Activated CD4-positive, alpha-beta memory T cell treated with anti-CD3 and anti-CD28 coated beads for 36 hours (primary cell): ENCODE data around the gene DAP. TPM values are rescaled to one million over a fixed set of nuclear protein-coding genes. Genes with fewer than 3 reads are reported as not detected.
"Not testable (repeated sequence)": the region's sequence is repeated elsewhere in the genome, so short reads cannot be mapped to it uniquely, and the experiment has no call there.

Experiments used
- CTCF ChIA-PET: fragments of 350-600 bp; sonication (Branson Sonifier 250); formaldehyde crosslinking; loops from one replicate; lab custom pipeline; 2021; ENCODE audit warnings: antibody characterized with exemption, inconsistent platforms; lab: Charles Lee
- POLR2A ChIA-PET: fragments of 350-600 bp; sonication (Branson Sonifier 250); formaldehyde crosslinking; loops from one replicate; lab custom pipeline; 2021; ENCODE audit warnings: antibody characterized with exemption; lab: Charles Lee
- DNase-seq: peaks from one replicate; pipeline ENCODE4 v3.0.0-alpha.2; 2020
- H3K27ac Mint-ChIP-seq: one replicate; pipeline ENCODE4 v1.8.0; 2021; ENCODE audit warnings: mixed read lengths
- H3K27me3 Mint-ChIP-seq: one replicate; pipeline ENCODE4 v1.8.0; 2021; ENCODE audit warnings: mixed read lengths
- H3K36me3 Mint-ChIP-seq: one replicate; pipeline ENCODE4 v1.8.0; 2021; ENCODE audit warnings: mixed read lengths
- H3K4me1 Mint-ChIP-seq: one replicate; pipeline ENCODE4 v1.8.0; 2021; ENCODE audit warnings: low read depth, mixed read lengths
- H3K4me3 Mint-ChIP-seq: one replicate; pipeline ENCODE4 v1.8.0; 2021; ENCODE audit warnings: mild to moderate bottlenecking, mixed read lengths
- H3K9me3 Mint-ChIP-seq: one replicate; pipeline ENCODE4 v1.8.0; 2021; ENCODE audit warnings: mixed read lengths
- intact Hi-C: fragments of 100-400 bp; cut with micrococcal nuclease; formaldehyde crosslinking; loops from one replicate; pipeline ENCODE4 v1.15.1; 2023
- total RNA-seq, 2 experiments: library from RNA; stranded (reverse); gene quantifications; one replicate each; pipeline ENCODE4 v1.2.3, GENCODE V29; 2021

Gene DAP
- total RNA-seq, result 10 to 100 TPM; 39.0 to 39.7 TPM

GRCh38 chr5:10761185-10761932, at the start of gene DAP:
DAP (minus strand) TSS chr5:10761234; CDS start chr5:10761068, 166 bp downstream.
- intact Hi-C loops, result loop anchor here (1.0 to 5.0 kb wide), 6 partner anchors 57 to 513 kb away; partner anchors contain the start of genes ANKRD33B, ATPSCKMT, MARCHF6 and ROPN1L
- POLR2A ChIA-PET, result interaction anchor here (0.6 to 1.1 kb wide), 2 partner anchors 52 to 129 kb away, joined by 3 to 5 read pairs; no protein-coding TSS in a partner anchor
- Mint-ChIP-seq H3K4me1 (peaks cover 37% of the 10 kb centered on the region), H3K36me3 (peaks cover 2% of the 10 kb centered on the region), H3K4me3 (peak within 1 kb of the TSS; percentile 85), H3K27me3 (no peaks in the 10 kb centered on the region), H3K27ac (peak within 1 kb of the TSS; percentile 78), H3K9me3 (no peaks in the 10 kb centered on the region)
- DNase-seq, result peak; percentile 85
- CTCF ChIA-PET, result interaction anchor here (1.0 to 1.3 kb wide), 2 partner anchors 103 to 134 kb away, joined by 4 to 6 read pairs; no protein-coding TSS in a partner anchor

- H3K27ac Mint-ChIP-seq, result no peak overlapping the region
- intact Hi-C loops, result no loop called here
- H3K36me3 Mint-ChIP-seq, result no peaks in the 10 kb centered on the region
- peaks cover 15% of the 10 kb centered on the region for H3K27me3 Mint-ChIP-seq
- H3K4me1 Mint-ChIP-seq, result no peaks in the 10 kb centered on the region
- DNase-seq, result no peak
- H3K4me3 Mint-ChIP-seq, result no peak overlapping the region
- H3K9me3 Mint-ChIP-seq, result no peaks in the 10 kb centered on the region
- CTCF ChIA-PET, result no interaction called here
- POLR2A ChIA-PET, result no interaction called here
These were observed 47.6 kb upstream of the DAP start for GRCh38 chr5:10808347-10809226.

GRCh38 chr5:10801931-10802666, 41.1 kb upstream of the DAP start:
- peaks cover 18% of the 10 kb centered on the region for H3K27me3 Mint-ChIP-seq
- no peak overlapping the region for H3K4me3 Mint-ChIP-seq
- no peak for DNase-seq
- H3K27ac Mint-ChIP-seq, result no peak overlapping the region
- no peaks in the 10 kb centered on the region for H3K9me3 Mint-ChIP-seq
- POLR2A ChIA-PET, result no interaction called here
- intact Hi-C loops, result no loop called here
- CTCF ChIA-PET, result no interaction called here
- H3K4me1 Mint-ChIP-seq, result no peaks in the 10 kb centered on the region
- H3K36me3 Mint-ChIP-seq, result no peaks in the 10 kb centered on the region

- Mint-ChIP-seq H3K27ac (no peak overlapping the region), H3K36me3 (no peaks in the 10 kb centered on the region), H3K27me3 (peaks cover 23% of the 10 kb centered on the region), H3K9me3 (no peaks in the 10 kb centered on the region), H3K4me1 (no peaks in the 10 kb centered on the region), H3K4me3 (no peak overlapping the region)
- intact Hi-C loops, result no loop called here
- ChIA-PET POLR2A (no interaction called here), CTCF (no interaction called here)
- DNase-seq, result no peak
These were observed 39.8 kb upstream of the DAP start for GRCh38 chr5:10800852-10801251.

GRCh38 chr5:10797261-10797660, 36.2 kb upstream of the DAP start:
- ChIA-PET CTCF (no interaction called here), POLR2A (no interaction called here)
- no peak for DNase-seq
- peaks cover 17% of the 10 kb centered on the region for H3K27me3 Mint-ChIP-seq
- H3K4me1 Mint-ChIP-seq, result no peaks in the 10 kb centered on the region
- H3K4me3 Mint-ChIP-seq, result no peak overlapping the region
- H3K27ac Mint-ChIP-seq, result no peak overlapping the region
- no peaks in the 10 kb centered on the region for H3K9me3 Mint-ChIP-seq
- H3K36me3 Mint-ChIP-seq, result no peaks in the 10 kb centered on the region
- intact Hi-C loops, result no loop called here

GRCh38 chr5:10793785-10794184, 32.8 kb upstream of the DAP start:
- H3K27ac Mint-ChIP-seq, result no peak overlapping the region
- H3K9me3 Mint-ChIP-seq, result no peaks in the 10 kb centered on the region
- H3K4me1 Mint-ChIP-seq, result no peaks in the 10 kb centered on the region
- no peaks in the 10 kb centered on the region for H3K36me3 Mint-ChIP-seq
- ChIA-PET CTCF (interaction anchor here (0.7 kb wide), 1 partner anchor 21 kb away, joined by 3 read pairs; no protein-coding TSS in a partner anchor), POLR2A (no interaction called here)
- no peak overlapping the region for H3K4me3 Mint-ChIP-seq
- H3K27me3 Mint-ChIP-seq, result peaks cover 6% of the 10 kb centered on the region
- intact Hi-C loops, result no loop called here
- DNase-seq, result no peak

GRCh38 chr5:10792336-10792735, 31.3 kb upstream of the DAP start:
- no peak for DNase-seq

GRCh38 chr5:10789726-10790125, 28.7 kb upstream of the DAP start:
- H3K27me3 Mint-ChIP-seq, result no peaks in the 10 kb centered on the region
- no peaks in the 10 kb centered on the region for H3K9me3 Mint-ChIP-seq
- intact Hi-C loops, result no loop called here
- no peak overlapping the region for H3K27ac Mint-ChIP-seq
- ChIA-PET CTCF (no interaction called here), POLR2A (no interaction called here)
- no peak overlapping the region for H3K4me3 Mint-ChIP-seq
- H3K36me3 Mint-ChIP-seq, result no peaks in the 10 kb centered on the region
- no peaks in the 10 kb centered on the region for H3K4me1 Mint-ChIP-seq
- DNase-seq, result no peak

More at GRCh38 chr5:10792336-10792735, 31.3 kb upstream of the DAP start:
- Mint-ChIP-seq H3K9me3 (no peaks in the 10 kb centered on the region), H3K27me3 (peaks cover 6% of the 10 kb centered on the region), H3K4me3 (no peak overlapping the region), H3K36me3 (no peaks in the 10 kb centered on the region), H3K4me1 (no peaks in the 10 kb centered on the region), H3K27ac (no peak overlapping the region)
- ChIA-PET CTCF (no interaction called here), POLR2A (no interaction called here)
- intact Hi-C loops, result no loop called here

- no peak overlapping the region for H3K4me3 Mint-ChIP-seq
- H3K27ac Mint-ChIP-seq, result no peak overlapping the region
- ChIA-PET POLR2A (no interaction called here), CTCF (no interaction called here)
- DNase-seq, result no peak
- no peaks in the 10 kb centered on the region for H3K36me3 Mint-ChIP-seq
- H3K27me3 Mint-ChIP-seq, result no peaks in the 10 kb centered on the region
- H3K9me3 Mint-ChIP-seq, result no peaks in the 10 kb centered on the region
- intact Hi-C loops, result no loop called here
- no peaks in the 10 kb centered on the region for H3K4me1 Mint-ChIP-seq
These were observed 28.0 kb upstream of the DAP start for GRCh38 chr5:10789021-10789420.

- POLR2A ChIA-PET, result no interaction called here
- intact Hi-C loops, result no loop called here
- no peaks in the 10 kb centered on the region for H3K9me3 Mint-ChIP-seq
- H3K36me3 Mint-ChIP-seq, result no peaks in the 10 kb centered on the region
- no peaks in the 10 kb centered on the region for H3K27me3 Mint-ChIP-seq
- no peak overlapping the region for H3K27ac Mint-ChIP-seq
- CTCF ChIA-PET, result no interaction called here
- DNase-seq, result no peak
- H3K4me1 Mint-ChIP-seq, result no peaks in the 10 kb centered on the region
- no peak overlapping the region for H3K4me3 Mint-ChIP-seq
These were observed 27.3 kb upstream of the DAP start for GRCh38 chr5:10788358-10788757.

GRCh38 chr5:10786835-10787234, 25.8 kb upstream of the DAP start:
- intact Hi-C loops, result no loop called here
- H3K36me3 Mint-ChIP-seq, result no peaks in the 10 kb centered on the region
- no peak for DNase-seq
- no peaks in the 10 kb centered on the region for H3K27me3 Mint-ChIP-seq
- H3K4me3 Mint-ChIP-seq, result no peak overlapping the region
- CTCF ChIA-PET, result no interaction called here
- no peaks in the 10 kb centered on the region for H3K9me3 Mint-ChIP-seq
- H3K4me1 Mint-ChIP-seq, result no peaks in the 10 kb centered on the region
- H3K27ac Mint-ChIP-seq, result no peak overlapping the region
- POLR2A ChIA-PET, result no interaction called here

- POLR2A ChIA-PET, H3K36me3 Mint-ChIP-seq, intact Hi-C loops, H3K27ac Mint-ChIP-seq, CTCF ChIA-PET, H3K9me3 Mint-ChIP-seq, DNase-seq, H3K27me3 Mint-ChIP-seq, H3K4me3 Mint-ChIP-seq, H3K4me1 Mint-ChIP-seq: not testable (repeated sequence)
These were observed 19.2 kb upstream of the DAP start for GRCh38 chr5:10780208-10780607.
